ENCODE results near the gene POLR3H. TPM values are rescaled to one million over a fixed set of nuclear protein-coding genes. Genes with fewer than 3 reads are reported as not detected.

POLR3H gene, protein sequence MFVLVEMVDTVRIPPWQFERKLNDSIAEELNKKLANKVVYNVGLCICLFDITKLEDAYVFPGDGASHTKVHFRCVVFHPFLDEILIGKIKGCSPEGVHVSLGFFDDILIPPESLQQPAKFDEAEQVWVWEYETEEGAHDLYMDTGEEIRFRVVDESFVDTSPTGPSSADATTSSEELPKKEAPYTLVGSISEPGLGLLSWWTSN
- total RNA-seq, result 11.8 and 18.1 TPM in 2 replicates

DNA sequence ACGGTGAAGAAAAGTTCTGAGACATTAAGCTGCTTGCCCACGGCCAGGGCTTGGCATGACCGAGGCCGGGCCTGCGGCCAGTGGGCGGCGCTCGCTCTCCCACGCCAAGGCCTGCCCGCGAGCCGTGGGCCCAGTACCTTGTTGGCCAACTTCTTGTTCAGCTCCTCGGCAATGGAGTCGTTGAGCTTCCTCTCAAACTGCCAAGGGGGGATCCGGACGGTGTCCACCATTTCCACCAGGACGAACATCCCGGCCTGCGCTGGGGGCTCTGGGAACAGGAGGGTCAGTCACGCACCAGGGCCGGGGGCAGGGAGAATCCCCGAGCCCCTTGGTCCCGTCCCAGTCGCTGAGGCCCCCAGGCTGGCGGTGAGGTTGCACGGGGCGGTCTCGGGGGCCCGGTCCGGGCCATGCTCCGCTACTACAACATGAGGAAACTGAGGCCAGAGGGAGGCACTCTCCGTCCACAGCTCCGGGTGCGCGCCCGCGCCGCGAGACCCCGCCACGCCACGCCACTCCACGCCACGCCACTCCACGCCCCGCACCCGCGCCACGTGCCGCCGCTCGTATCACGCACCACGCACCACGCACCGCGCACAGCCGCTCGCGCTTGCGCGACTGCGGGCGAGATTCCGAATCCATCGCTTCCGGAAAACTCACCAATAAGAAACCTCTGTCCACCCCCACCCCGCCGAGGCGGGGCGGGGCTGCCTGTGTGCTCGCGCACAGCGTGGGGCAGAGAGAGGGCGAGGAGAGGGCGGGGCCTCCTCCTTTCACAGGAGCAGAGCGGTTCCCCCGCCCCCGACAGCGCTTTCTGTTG lies at the start of gene POLR3H:
Gene POLR3H (minus strand): TSS at position 617 of the 817 bp plus-strand sequence. CDS start 369 bp downstream, at position 248.

GRCh38 chr22:41589391-41590241 lies 45.3 kb upstream of the POLR3H start, which contains the start of gene PMM1:
PMM1 (minus strand) TSS chr22:41589840; CDS start chr22:41589805, 35 bp downstream.

Other genes with a start within 250 kb of the POLR3H start
- 66.5 and 79.4 TPM in 2 replicates for gene ZC3H7B, start 242.9 kb downstream of the POLR3H start, total RNA-seq
- 2.8 and 9.9 TPM in 2 replicates for gene TEF, start 162.5 kb downstream of the POLR3H start, total RNA-seq
- 15.8 and 42.5 TPM in 2 replicates for gene TOB2, start 97.7 kb downstream of the POLR3H start, total RNA-seq
- gene PHF5A, start 75.8 kb downstream of the POLR3H start, total RNA-seq, result 34.0 and 53.1 TPM in 2 replicates
- 83.4 and 107 TPM in 2 replicates for gene ACO2, start 75.4 kb downstream of the POLR3H start, total RNA-seq
- 6.7 and 59.6 TPM in 2 replicates for gene CSDC2, start 16.5 kb upstream of the POLR3H start, total RNA-seq
- gene PMM1, start 45.4 kb upstream of the POLR3H start, total RNA-seq, result 42.5 and 50.5 TPM in 2 replicates
- 30.7 and 46.4 TPM in 2 replicates for gene DESI1, start 76.6 kb upstream of the POLR3H start, total RNA-seq
- 166 and 331 TPM in 2 replicates for gene XRCC6, start 76.8 kb upstream of the POLR3H start, total RNA-seq
- gene SNU13, start 144.4 kb upstream of the POLR3H start, total RNA-seq, result 149 and 168 TPM in 2 replicates
- 0.13 and 1.1 TPM in 2 replicates for gene MEI1, start 155.0 kb upstream of the POLR3H start, total RNA-seq

Data from mesangial cell (primary cell).